Measurements from ENCODE around the gene PAX1. TPM values are rescaled to one million over a fixed set of nuclear protein-coding genes. Genes with fewer than 3 reads are reported as not detected.

Gene PAX1
- total RNA-seq, 1 donor from 2014 or later, result not detected

GRCh38 chr20:21693322-21693721 is 12.1 kb upstream of the PAX1 start:
- Mint-ChIP-seq H3K27ac (ENCODE audit: unreplicated experiment) (no peak overlapping the region), H3K4me1 (ENCODE audit: unreplicated experiment) (no peaks in the 10 kb centered on the region), H3K27me3 (ENCODE audit: unreplicated experiment) (no peaks in the 10 kb centered on the region), H3K36me3 (ENCODE audit: unreplicated experiment) (no peaks in the 10 kb centered on the region), H3K9me3 (ENCODE audit: unreplicated experiment) (no peaks in the 10 kb centered on the region), H3K4me3 (ENCODE audit: unreplicated experiment) (no peak overlapping the region)
- no peak for DNase-seq (ENCODE audit: extremely low spot score, unreplicated experiment)
- TF ChIP-seq CTCF (IDR thresholded peaks at IDR 0.05), result no peak

GRCh38 chr20:21698494-21699215 is 6.8 kb upstream of the PAX1 start:
- Mint-ChIP-seq H3K4me1 (ENCODE audit: unreplicated experiment) (peaks cover 2% of the 10 kb centered on the region), H3K9me3 (ENCODE audit: unreplicated experiment) (no peaks in the 10 kb centered on the region), H3K27ac (ENCODE audit: unreplicated experiment) (no peak overlapping the region), H3K4me3 (ENCODE audit: unreplicated experiment) (no peak overlapping the region), H3K27me3 (ENCODE audit: unreplicated experiment) (peaks cover 49% of the 10 kb centered on the region), H3K36me3 (ENCODE audit: unreplicated experiment) (no peaks in the 10 kb centered on the region)
- DNase-seq (ENCODE audit: extremely low spot score, unreplicated experiment), result no peak
- TF ChIP-seq CTCF (IDR thresholded peaks at IDR 0.05), result no peak

- Mint-ChIP-seq H3K4me1 (ENCODE audit: unreplicated experiment) (peaks cover 2% of the 10 kb centered on the region), H3K27ac (ENCODE audit: unreplicated experiment) (no peak overlapping the region), H3K9me3 (ENCODE audit: unreplicated experiment) (no peaks in the 10 kb centered on the region), H3K4me3 (ENCODE audit: unreplicated experiment) (no peak overlapping the region), H3K36me3 (ENCODE audit: unreplicated experiment) (no peaks in the 10 kb centered on the region), H3K27me3 (ENCODE audit: unreplicated experiment) (peaks cover 54% of the 10 kb centered on the region)
- no peak for DNase-seq (ENCODE audit: extremely low spot score, unreplicated experiment)
- TF ChIP-seq CTCF (IDR thresholded peaks at IDR 0.05), result no peak
Measured at GRCh38 chr20:21699216-21699508, 6.3 kb upstream of the PAX1 start.

- Mint-ChIP-seq H3K4me1 (ENCODE audit: unreplicated experiment) (peaks cover 5% of the 10 kb centered on the region), H3K9me3 (ENCODE audit: unreplicated experiment) (no peaks in the 10 kb centered on the region), H3K27me3 (ENCODE audit: unreplicated experiment) (peaks cover 71% of the 10 kb centered on the region), H3K27ac (ENCODE audit: unreplicated experiment) (no peak overlapping the region), H3K4me3 (ENCODE audit: unreplicated experiment) (no peak overlapping the region), H3K36me3 (ENCODE audit: unreplicated experiment) (peaks cover 3% of the 10 kb centered on the region)
- TF ChIP-seq CTCF (IDR thresholded peaks at IDR 0.05), result no peak
- no peak for DNase-seq (ENCODE audit: extremely low spot score, unreplicated experiment)
Measured at GRCh38 chr20:21701171-21701876, 4.1 kb upstream of the PAX1 start.

GRCh38 chr20:21702016-21702415 is 3.4 kb upstream of the PAX1 start:
- Mint-ChIP-seq H3K4me3 (ENCODE audit: unreplicated experiment) (no peak overlapping the region), H3K4me1 (ENCODE audit: unreplicated experiment) (peaks cover 5% of the 10 kb centered on the region), H3K36me3 (ENCODE audit: unreplicated experiment) (peaks cover 3% of the 10 kb centered on the region), H3K27ac (ENCODE audit: unreplicated experiment) (no peak overlapping the region), H3K27me3 (ENCODE audit: unreplicated experiment) (peaks cover 76% of the 10 kb centered on the region), H3K9me3 (ENCODE audit: unreplicated experiment) (no peaks in the 10 kb centered on the region)
- DNase-seq (ENCODE audit: extremely low spot score, unreplicated experiment), result no peak
- no peak for TF ChIP-seq CTCF (IDR thresholded peaks at IDR 0.05)

Measured in osteocyte (in vitro differentiated cells).